A673 (cell line): ENCODE data around the gene ORC2. TPM values are rescaled to one million over a fixed set of nuclear protein-coding genes. Genes with fewer than 3 reads are reported as not detected.
"Not testable (repeated sequence)": the region's sequence is repeated elsewhere in the genome, so short reads cannot be mapped to it uniquely, and the experiment has no call there.

Source experiments
- BruUV-seq: library from RNA; stranded (reverse); fragments of 400-500 nt; replicated peaks from 2 replicates; lab custom pipeline; 2021; lab: Mats Ljungman, UMichigan
- CTCF ChIA-PET: fragments of 300-600 bp; sonication (Branson Sonifier 250); formaldehyde crosslinking; loops from one replicate; lab custom pipeline; 2022; ENCODE audit warnings: antibody characterized with exemption; lab: Charles Lee
- POLR2A ChIA-PET: fragments of 300-600 bp; sonication (Branson Sonifier 250); formaldehyde crosslinking; loops from one replicate; lab custom pipeline; 2022; ENCODE audit warnings: antibody characterized with exemption; ENCODE audit not compliant: low non-redundant PET; lab: Charles Lee
- DNase-seq: peaks from one replicate; pipeline ENCODE4 v3.0.0-alpha.2; 2015; ENCODE audit warnings: low spot score
- H3K27ac ChIP-seq: fragments of 200-600 bp; sonication (generic); 2 replicates; pipeline ENCODE4 v1.5.1; 2016; ENCODE audit warnings: mixed run types, low read depth, mild to moderate bottlenecking, mixed read lengths, antibody characterized with exemption, low read length; ENCODE audit not compliant: poor library complexity, severe bottlenecking
- H3K27me3 ChIP-seq: fragments of 200-600 bp; sonication (generic); replicated peaks from 2 replicates; pipeline ENCODE4 v1.6.1; 2017; ENCODE audit warnings: mixed run types, low read depth, mild to moderate bottlenecking, mixed read lengths, antibody characterized with exemption, low read length; ENCODE audit not compliant: insufficient read depth, poor library complexity
- H3K36me3 ChIP-seq: fragments of 200-600 bp; sonication (generic); 2 replicates; pipeline ENCODE4 v1.6.1; 2016; ENCODE audit warnings: mixed run types, mild to moderate bottlenecking, mixed read lengths, antibody characterized with exemption, low read length; ENCODE audit not compliant: insufficient read depth, poor library complexity, severe bottlenecking
- H3K4me1 ChIP-seq: fragments of 200-600 bp; sonication (generic); 2 replicates; pipeline ENCODE4 v1.6.1; 2017; ENCODE audit warnings: mixed run types, mild to moderate bottlenecking, mixed read lengths, antibody characterized with exemption, low read length; ENCODE audit not compliant: insufficient read depth, poor library complexity, severe bottlenecking
- H3K4me3 ChIP-seq: fragments of 200-600 bp; sonication (generic); 2 replicates; pipeline ENCODE4 v1.5.1; 2016; ENCODE audit warnings: low read depth, mixed run types, mild to moderate bottlenecking, mixed read lengths, low read length; ENCODE audit not compliant: poor library complexity, severe bottlenecking
- H3K9me3 ChIP-seq: fragments of 200-600 bp; sonication (generic); 2 replicates; pipeline ENCODE4 v1.6.1; 2016; ENCODE audit warnings: mixed run types, low read depth, mild to moderate bottlenecking, mixed read lengths, antibody characterized with exemption, low read length; ENCODE audit not compliant: poor library complexity, severe bottlenecking
- EZH2 ChIP-seq: fragments of 200-600 bp; sonication (generic); IDR thresholded peaks from 2 replicates; pipeline ENCODE4 v1.6.1; 2017; ENCODE audit warnings: borderline replicate concordance, low read depth, mild to moderate bottlenecking, mixed read lengths, antibody characterized with exemption, low read length; ENCODE audit not compliant: poor library complexity, severe bottlenecking
- intact Hi-C: fragments of 100-400 bp; cut with micrococcal nuclease; formaldehyde crosslinking; loops from one replicate; pipeline ENCODE4 v1.10.0; 2022; ENCODE audit not compliant: unreplicated experiment
- total RNA-seq: library from RNA; stranded (reverse); gene quantifications from 2 replicates; pipeline ENCODE4 v1.2.3, GENCODE V29; 2021
- TF ChIP-seq, protein P1 (sequence below): fragments of 300-800, 200-600 bp; sonication (generic); conservative IDR thresholded peaks from 2 replicates; pipeline ENCODE4 v1.5.1; 2017; ENCODE audit warnings: low read depth, mild to moderate bottlenecking, antibody characterized with exemption, low read length, moderate library complexity, mixed read lengths

Gene ORC2
- total RNA-seq, 1 experiment from 2014 or later: 48.6 TPM

DNA sequence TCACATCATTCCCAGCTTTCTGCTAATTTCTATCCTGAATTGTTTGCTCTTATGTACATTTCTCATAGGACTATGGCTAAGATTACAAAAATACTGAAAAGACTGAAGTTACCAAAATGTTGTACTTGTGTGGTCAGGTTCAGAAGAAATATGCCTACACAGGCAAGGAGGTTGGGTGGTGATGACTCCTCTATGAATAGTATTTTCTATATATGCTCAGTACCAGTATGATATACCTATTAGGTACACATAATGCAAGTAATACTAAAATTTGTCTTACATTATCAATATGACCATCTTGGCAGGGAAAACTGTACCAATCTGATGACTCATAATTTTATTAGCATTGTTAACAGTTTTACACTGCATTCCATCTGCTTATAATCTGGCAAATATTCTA lies 12.2 kb upstream of the ORC2 start:
- Histone ChIP-seq H3K4me1 (no peaks in the 10 kb centered on the region), H3K9me3 (no peaks in the 10 kb centered on the region), H3K27me3 (no peaks in the 10 kb centered on the region), H3K36me3 (no peaks in the 10 kb centered on the region), H3K27ac (no peak overlapping the region), H3K4me3 (no peak overlapping the region)
- ChIA-PET POLR2A (no interaction called here), CTCF (no interaction called here)
- BruUV-seq: no TSS peak
- TF ChIP-seq EZH2: no peak
- TF ChIP-seq, protein P1, sequence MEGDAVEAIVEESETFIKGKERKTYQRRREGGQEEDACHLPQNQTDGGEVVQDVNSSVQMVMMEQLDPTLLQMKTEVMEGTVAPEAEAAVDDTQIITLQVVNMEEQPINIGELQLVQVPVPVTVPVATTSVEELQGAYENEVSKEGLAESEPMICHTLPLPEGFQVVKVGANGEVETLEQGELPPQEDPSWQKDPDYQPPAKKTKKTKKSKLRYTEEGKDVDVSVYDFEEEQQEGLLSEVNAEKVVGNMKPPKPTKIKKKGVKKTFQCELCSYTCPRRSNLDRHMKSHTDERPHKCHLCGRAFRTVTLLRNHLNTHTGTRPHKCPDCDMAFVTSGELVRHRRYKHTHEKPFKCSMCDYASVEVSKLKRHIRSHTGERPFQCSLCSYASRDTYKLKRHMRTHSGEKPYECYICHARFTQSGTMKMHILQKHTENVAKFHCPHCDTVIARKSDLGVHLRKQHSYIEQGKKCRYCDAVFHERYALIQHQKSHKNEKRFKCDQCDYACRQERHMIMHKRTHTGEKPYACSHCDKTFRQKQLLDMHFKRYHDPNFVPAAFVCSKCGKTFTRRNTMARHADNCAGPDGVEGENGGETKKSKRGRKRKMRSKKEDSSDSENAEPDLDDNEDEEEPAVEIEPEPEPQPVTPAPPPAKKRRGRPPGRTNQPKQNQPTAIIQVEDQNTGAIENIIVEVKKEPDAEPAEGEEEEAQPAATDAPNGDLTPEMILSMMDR: no peak
- DNase-seq: no peak
- intact Hi-C loops: no loop called here

DNA sequence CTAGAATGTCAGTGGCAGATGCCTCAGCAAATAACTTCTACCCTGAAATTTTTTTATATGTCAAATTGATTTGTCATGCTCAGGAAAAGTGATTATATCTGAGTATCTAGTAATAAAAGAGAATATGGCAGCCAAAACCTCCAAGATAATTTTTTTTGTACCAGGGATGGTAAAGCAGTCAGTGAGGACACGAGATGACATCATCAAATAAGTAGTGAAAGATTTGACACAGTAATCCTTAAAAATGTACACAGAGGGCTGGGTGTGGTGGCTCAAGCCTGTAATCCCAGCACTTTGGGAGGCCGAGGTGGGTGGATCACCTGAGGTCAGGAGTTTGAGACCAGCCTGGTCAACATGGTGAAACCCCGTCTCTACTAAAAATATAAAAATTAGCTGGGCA lies 6.6 kb upstream of the ORC2 start:
- H3K27ac ChIP-seq, intact Hi-C loops, H3K36me3 ChIP-seq, BruUV-seq, DNase-seq, POLR2A ChIA-PET, H3K27me3 ChIP-seq, H3K4me3 ChIP-seq, CTCF ChIA-PET, H3K9me3 ChIP-seq: not testable (repeated sequence)
- peaks cover 11% of the 10 kb centered on the region for H3K4me1 ChIP-seq

DNA sequence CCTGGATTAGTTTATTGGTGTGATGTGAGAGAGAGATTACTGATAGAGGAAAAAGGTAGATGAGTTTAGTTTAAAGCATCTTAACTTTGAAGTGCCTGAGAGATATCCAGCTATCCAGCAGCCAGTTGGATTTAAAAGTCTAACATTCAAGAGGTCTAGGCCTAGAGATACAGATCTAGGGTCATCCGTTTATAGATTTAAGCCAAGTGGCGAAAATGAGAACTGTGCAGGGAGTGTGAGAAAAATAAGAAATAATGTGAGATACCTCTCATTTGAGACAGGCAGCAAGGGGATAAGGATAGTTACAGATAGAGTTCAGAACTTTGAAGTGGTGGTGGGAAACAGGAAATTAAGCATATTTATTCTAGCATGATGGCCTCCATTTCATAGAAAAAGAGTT lies 5.3 kb upstream of the ORC2 start:
- POLR2A ChIA-PET: no interaction called here

DNA sequence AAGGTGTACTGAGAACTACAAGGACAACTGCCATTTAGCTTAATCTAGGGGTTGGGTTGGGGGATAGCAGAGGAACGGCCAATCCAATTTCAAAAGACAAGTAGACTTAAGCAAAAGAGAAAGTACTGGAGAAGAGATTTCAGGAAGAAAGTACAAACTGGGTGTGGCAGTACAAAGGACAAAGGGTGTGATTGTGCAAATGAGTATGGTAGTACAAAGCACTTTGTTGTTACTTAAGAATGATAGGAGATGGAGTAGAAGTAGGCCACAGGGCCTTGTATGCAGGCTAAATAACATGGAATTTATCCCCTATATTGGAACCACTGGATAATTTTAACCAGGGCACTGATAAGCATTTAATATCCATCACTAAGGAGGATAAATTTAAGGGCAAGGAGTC lies 4.7 kb upstream of the ORC2 start:
- Histone ChIP-seq H3K36me3 (no peaks in the 10 kb centered on the region), H3K4me1 (peaks cover 19% of the 10 kb centered on the region), H3K9me3 (no peaks in the 10 kb centered on the region), H3K27ac (no peak overlapping the region), H3K27me3 (no peaks in the 10 kb centered on the region), H3K4me3 (no peak overlapping the region)
- BruUV-seq: no TSS peak
- no peak for DNase-seq
- intact Hi-C loops: no loop called here
- ChIA-PET POLR2A (interaction anchor here (0.5 to 0.7 kb wide), 2 partner anchors 289 to 1222 kb away, joined by 3 to 4 read pairs; no protein-coding TSS in a partner anchor), CTCF (no interaction called here)
- no peak for TF ChIP-seq EZH2
- TF ChIP-seq, protein P1: no peak

More for the DNA sequence above, 5.3 kb upstream of the ORC2 start:
- Histone ChIP-seq H3K4me1 (peaks cover 19% of the 10 kb centered on the region), H3K36me3 (no peaks in the 10 kb centered on the region), H3K27ac (no peak overlapping the region), H3K27me3 (no peaks in the 10 kb centered on the region), H3K9me3 (no peaks in the 10 kb centered on the region), H3K4me3 (no peak overlapping the region)
- intact Hi-C loops: no loop called here
- no TSS peak for BruUV-seq
- TF ChIP-seq, protein P1: no peak
- TF ChIP-seq EZH2: no peak
- no peak for DNase-seq
- CTCF ChIA-PET: no interaction called here
